ENCODE measurements around the gene DNAJB12. TPM values are rescaled to one million over a fixed set of nuclear protein-coding genes. Genes with fewer than 3 reads are reported as not detected.

DNAJB12 gene
- total RNA-seq, 6 experiments from 2014 or later: 16.6 to 22.1 (median 19.2) TPM

DNA sequence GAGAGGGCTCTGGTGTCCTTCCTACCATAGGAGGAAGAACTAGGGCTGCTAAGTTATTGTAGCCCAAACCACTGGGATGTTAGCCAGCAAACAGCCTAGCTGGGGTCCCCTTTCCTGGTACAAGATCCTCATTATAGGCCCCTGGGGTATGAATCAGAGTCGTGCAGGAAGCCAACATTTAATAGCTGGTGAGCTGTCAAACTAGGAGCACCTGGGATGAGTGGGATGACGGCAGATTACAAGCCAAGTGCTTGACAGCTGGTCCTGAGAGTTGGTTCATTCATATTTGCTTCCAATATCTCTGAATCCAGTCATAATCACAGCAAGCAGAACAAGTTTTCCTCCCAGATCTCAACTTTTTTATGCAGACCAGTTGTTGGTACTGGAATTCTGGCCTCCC lies 25.1 kb upstream of the DNAJB12 start:
- no peaks in the 10 kb centered on the region for H3K9me3 ChIP-seq
- WGBS (ENCODE audit: insufficient coverage, low coverage, low lambda C conversion rate, missing lambda C conversion rate): 80% methylated on average over 1 of the region's 2 CpGs
- TF ChIP-seq, protein P1, sequence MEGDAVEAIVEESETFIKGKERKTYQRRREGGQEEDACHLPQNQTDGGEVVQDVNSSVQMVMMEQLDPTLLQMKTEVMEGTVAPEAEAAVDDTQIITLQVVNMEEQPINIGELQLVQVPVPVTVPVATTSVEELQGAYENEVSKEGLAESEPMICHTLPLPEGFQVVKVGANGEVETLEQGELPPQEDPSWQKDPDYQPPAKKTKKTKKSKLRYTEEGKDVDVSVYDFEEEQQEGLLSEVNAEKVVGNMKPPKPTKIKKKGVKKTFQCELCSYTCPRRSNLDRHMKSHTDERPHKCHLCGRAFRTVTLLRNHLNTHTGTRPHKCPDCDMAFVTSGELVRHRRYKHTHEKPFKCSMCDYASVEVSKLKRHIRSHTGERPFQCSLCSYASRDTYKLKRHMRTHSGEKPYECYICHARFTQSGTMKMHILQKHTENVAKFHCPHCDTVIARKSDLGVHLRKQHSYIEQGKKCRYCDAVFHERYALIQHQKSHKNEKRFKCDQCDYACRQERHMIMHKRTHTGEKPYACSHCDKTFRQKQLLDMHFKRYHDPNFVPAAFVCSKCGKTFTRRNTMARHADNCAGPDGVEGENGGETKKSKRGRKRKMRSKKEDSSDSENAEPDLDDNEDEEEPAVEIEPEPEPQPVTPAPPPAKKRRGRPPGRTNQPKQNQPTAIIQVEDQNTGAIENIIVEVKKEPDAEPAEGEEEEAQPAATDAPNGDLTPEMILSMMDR (IDR thresholded peaks at IDR 0.05): no peak
- TF ChIP-seq POLR2A (IDR thresholded peaks at IDR 0.05): no peak
- H3K36me3 ChIP-seq: peaks cover 0 to 25% (median 0%) of the 10 kb centered on the region in 4 donors
- no peak overlapping the region for H3K4me3 ChIP-seq
- H3K27me3 ChIP-seq: no peaks in the 10 kb centered on the region
- ATAC-seq (no peak), DNase-seq (peak in 1 of 3 donors; percentile 23)
- H3K27ac ChIP-seq: no peak overlapping the region
- intact Hi-C loops (cut with DNase I): no loop called here
- no peaks in the 10 kb centered on the region for H3K4me1 ChIP-seq

DNA sequence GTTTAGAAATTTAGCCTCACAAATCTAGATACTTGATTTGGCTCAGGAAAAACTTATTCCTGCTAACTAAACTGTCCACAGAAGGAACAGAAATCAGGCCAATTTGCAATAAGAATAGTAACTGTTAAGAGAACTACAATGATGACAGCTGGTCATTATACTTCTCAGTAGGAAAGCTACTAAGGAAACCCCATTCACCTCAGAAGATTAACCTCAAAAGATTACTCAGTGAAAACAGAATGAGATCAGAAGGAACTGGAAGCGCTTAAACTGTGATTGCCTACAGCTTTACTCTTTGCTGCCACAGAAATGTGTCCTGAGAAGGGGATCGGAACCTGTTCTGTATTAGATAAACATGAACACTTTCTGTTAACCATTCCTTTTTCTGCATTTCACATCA lies 24.3 kb upstream of the DNAJB12 start:
- no peaks in the 10 kb centered on the region for H3K4me1 ChIP-seq
- H3K27me3 ChIP-seq: no peaks in the 10 kb centered on the region
- DNase-seq: no peak
- H3K4me3 ChIP-seq: no peak overlapping the region
- H3K36me3 ChIP-seq: peaks cover 0 to 32% (median 0%) of the 10 kb centered on the region in 4 donors
- intact Hi-C loops (cut with DNase I): no loop called here
- TF ChIP-seq, protein P1 (IDR thresholded peaks at IDR 0.05): no peak
- no peak for TF ChIP-seq POLR2A (IDR thresholded peaks at IDR 0.05)
- WGBS (ENCODE audit: insufficient coverage, low coverage, low lambda C conversion rate, missing lambda C conversion rate): 93% methylated on average over 2 of the region's 2 CpGs
- no peak for ATAC-seq
- H3K9me3 ChIP-seq: no peaks in the 10 kb centered on the region
- H3K27ac ChIP-seq: no peak overlapping the region

DNA sequence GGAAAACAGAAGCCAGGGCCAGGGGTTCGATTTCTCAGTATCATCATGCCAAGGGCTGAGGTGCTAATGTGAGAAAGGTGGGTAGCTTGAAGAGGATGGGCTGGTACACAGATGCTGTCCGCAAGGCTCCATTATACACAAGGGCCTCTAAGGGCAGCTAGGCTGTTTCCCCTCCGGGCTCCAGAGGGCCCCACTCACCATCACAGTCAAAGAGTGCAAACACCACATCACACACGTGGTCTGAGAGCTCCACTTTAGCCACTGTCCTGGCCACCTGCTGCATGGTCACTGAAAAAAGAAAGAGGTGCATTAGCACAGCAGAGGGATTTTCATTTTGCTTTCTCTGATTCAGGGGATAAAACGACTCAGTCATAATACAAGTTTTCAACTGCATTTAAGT lies 20.9 kb upstream of the DNAJB12 start:
- Histone ChIP-seq H3K36me3 (peaks cover 0 to 45% (median 9%) of the 10 kb centered on the region in 4 donors), H3K27me3 (no peaks in the 10 kb centered on the region), H3K4me1 (no peaks in the 10 kb centered on the region), H3K27ac (no peak overlapping the region), H3K4me3 (no peak overlapping the region), H3K9me3 (no peaks in the 10 kb centered on the region)
- intact Hi-C loops (cut with DNase I): no loop called here
- WGBS (ENCODE audit: insufficient coverage, low coverage, low lambda C conversion rate, missing lambda C conversion rate): 82% methylated on average over 4 of the region's 5 CpGs
- ATAC-seq: peak; percentile 34 to 53 (median 48)
- TF ChIP-seq, protein P1 (IDR thresholded peaks at IDR 0.05): no peak
- no peak for TF ChIP-seq POLR2A (IDR thresholded peaks at IDR 0.05)
- no peak for DNase-seq

DNA sequence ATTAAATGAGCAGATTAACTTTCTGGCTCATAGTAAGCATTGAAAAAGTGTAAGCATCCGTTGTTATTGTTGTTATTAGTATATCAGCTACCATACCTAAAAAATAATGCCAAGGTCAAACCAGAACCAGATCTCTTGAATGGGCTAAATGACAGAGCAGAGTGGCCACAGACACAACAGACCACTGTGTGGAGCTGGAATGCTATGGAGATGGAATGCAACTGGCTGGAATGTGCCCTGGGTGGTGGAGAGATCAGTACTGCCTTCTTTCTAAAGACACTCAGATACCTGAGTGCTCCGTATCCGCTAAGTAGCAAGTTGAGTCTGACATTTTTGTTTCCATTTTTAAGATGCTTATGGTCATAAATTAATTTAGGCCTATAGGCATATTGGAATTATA lies 20.5 kb upstream of the DNAJB12 start:
- WGBS (ENCODE audit: insufficient coverage, low coverage, low lambda C conversion rate, missing lambda C conversion rate): 92% methylated on average over 3 of the region's 3 CpGs
- intact Hi-C loops (cut with DNase I): no loop called here
- TF ChIP-seq POLR2A (IDR thresholded peaks at IDR 0.05): no peak
- TF ChIP-seq, protein P1 (IDR thresholded peaks at IDR 0.05): no peak
- no peaks in the 10 kb centered on the region for H3K4me1 ChIP-seq
- H3K27ac ChIP-seq: no peak overlapping the region
- H3K27me3 ChIP-seq: no peaks in the 10 kb centered on the region
- DNase-seq (no peak), ATAC-seq (no peak)
- peaks cover 0 to 45% (median 9%) of the 10 kb centered on the region in 4 donors for H3K36me3 ChIP-seq
- no peak overlapping the region for H3K4me3 ChIP-seq
- H3K9me3 ChIP-seq: no peaks in the 10 kb centered on the region

DNA sequence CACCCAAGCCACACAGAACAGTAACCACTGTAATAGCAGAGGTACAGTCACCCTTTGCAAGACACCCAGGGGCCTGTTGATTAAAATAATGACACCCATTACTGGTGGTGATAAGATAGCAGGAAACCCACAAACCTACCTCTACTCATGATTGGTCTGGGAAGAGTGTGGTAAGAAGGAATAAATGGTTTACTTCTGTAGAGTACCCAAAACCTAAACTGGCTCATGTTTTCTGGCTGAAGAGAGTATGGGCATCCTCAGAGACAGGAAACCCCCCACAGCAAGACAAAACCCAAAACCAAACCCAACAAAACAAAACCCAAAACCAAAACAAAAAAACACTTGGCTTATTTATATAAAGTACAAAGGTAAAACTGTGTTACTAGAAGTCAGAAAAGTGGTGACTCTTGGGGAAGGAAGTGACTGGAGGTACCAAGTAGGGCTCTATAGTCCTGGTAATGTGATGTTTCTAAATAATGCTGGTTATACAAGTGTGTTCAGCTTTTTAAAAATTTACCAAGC lies 15.5 kb upstream of the DNAJB12 start:
- no peak overlapping the region for H3K27ac ChIP-seq
- no peak for DNase-seq
- no peaks in the 10 kb centered on the region for H3K27me3 ChIP-seq
- intact Hi-C loops (cut with DNase I): no loop called here
- no peak overlapping the region for H3K4me3 ChIP-seq
- H3K4me1 ChIP-seq: no peaks in the 10 kb centered on the region
- TF ChIP-seq POLR2A (IDR thresholded peaks at IDR 0.05): no peak
- peaks cover 0 to 59% (median 23%) of the 10 kb centered on the region in 4 donors for H3K36me3 ChIP-seq
- no peaks in the 10 kb centered on the region for H3K9me3 ChIP-seq
- peak in 2 of 4 donors; percentile 29 to 40 for ATAC-seq
